ENCODE data around the gene ELL3. TPM values are rescaled to one million over a fixed set of nuclear protein-coding genes. Genes with fewer than 3 reads are reported as not detected.

The ELL3 gene
- total and polyA plus RNA-seq, 12 donors = 1.2 to 66.8 (median 4.4) TPM

- TF ChIP-seq, protein P1, sequence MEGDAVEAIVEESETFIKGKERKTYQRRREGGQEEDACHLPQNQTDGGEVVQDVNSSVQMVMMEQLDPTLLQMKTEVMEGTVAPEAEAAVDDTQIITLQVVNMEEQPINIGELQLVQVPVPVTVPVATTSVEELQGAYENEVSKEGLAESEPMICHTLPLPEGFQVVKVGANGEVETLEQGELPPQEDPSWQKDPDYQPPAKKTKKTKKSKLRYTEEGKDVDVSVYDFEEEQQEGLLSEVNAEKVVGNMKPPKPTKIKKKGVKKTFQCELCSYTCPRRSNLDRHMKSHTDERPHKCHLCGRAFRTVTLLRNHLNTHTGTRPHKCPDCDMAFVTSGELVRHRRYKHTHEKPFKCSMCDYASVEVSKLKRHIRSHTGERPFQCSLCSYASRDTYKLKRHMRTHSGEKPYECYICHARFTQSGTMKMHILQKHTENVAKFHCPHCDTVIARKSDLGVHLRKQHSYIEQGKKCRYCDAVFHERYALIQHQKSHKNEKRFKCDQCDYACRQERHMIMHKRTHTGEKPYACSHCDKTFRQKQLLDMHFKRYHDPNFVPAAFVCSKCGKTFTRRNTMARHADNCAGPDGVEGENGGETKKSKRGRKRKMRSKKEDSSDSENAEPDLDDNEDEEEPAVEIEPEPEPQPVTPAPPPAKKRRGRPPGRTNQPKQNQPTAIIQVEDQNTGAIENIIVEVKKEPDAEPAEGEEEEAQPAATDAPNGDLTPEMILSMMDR (IDR thresholded peaks at IDR 0.05) = no peak
- TF ChIP-seq POLR2A (IDR thresholded peaks at IDR 0.05) = no peak
- H3K4me3 ChIP-seq = no peak overlapping the region
- intact Hi-C loops (cut with DNase I) = no loop called here
- H3K36me3 ChIP-seq (replicated peaks in 1 of 2) = peaks cover 0 to 55% of the 10 kb centered on the region in 2 donors
- no peaks in the 10 kb centered on the region for H3K27me3 ChIP-seq
- H3K27ac ChIP-seq = peak overlapping the region in 1 of 5 donors; percentile 0
- H3K9me3 ChIP-seq (replicated peaks in 1 of 3) = no peaks in the 10 kb centered on the region
- DNase-seq = no peak
- peaks cover 24 to 54% of the 10 kb centered on the region in 2 donors for H3K4me1 ChIP-seq (replicated peaks in 1 of 2)
These were observed 19.2 kb upstream of the ELL3 start for GRCh38 chr15:43795997-43796396.

- TF ChIP-seq POLR2A (IDR thresholded peaks at IDR 0.05) = no peak
- TF ChIP-seq, protein P1 (IDR thresholded peaks at IDR 0.05) = no peak
- intact Hi-C loops (cut with DNase I) = no loop called here
- peak overlapping the region in 3 of 5 donors; percentile 4 to 98 (median 75) for H3K27ac ChIP-seq
- H3K9me3 ChIP-seq (replicated peaks in 1 of 3) = no peaks in the 10 kb centered on the region
- no peaks in the 10 kb centered on the region for H3K27me3 ChIP-seq
- WGBS, 4 donors = 78 to 100% (median 88%) methylated on average over 2 of the region's 2 CpGs
- no peak for DNase-seq
- H3K4me3 ChIP-seq = no peak overlapping the region
- H3K4me1 ChIP-seq (replicated peaks in 1 of 2) = peaks cover 24 to 53% of the 10 kb centered on the region in 2 donors
- peaks cover 0 to 55% of the 10 kb centered on the region in 2 donors for H3K36me3 ChIP-seq (replicated peaks in 1 of 2)
These were observed 18.4 kb upstream of the ELL3 start for GRCh38 chr15:43795197-43795596.

DNA sequence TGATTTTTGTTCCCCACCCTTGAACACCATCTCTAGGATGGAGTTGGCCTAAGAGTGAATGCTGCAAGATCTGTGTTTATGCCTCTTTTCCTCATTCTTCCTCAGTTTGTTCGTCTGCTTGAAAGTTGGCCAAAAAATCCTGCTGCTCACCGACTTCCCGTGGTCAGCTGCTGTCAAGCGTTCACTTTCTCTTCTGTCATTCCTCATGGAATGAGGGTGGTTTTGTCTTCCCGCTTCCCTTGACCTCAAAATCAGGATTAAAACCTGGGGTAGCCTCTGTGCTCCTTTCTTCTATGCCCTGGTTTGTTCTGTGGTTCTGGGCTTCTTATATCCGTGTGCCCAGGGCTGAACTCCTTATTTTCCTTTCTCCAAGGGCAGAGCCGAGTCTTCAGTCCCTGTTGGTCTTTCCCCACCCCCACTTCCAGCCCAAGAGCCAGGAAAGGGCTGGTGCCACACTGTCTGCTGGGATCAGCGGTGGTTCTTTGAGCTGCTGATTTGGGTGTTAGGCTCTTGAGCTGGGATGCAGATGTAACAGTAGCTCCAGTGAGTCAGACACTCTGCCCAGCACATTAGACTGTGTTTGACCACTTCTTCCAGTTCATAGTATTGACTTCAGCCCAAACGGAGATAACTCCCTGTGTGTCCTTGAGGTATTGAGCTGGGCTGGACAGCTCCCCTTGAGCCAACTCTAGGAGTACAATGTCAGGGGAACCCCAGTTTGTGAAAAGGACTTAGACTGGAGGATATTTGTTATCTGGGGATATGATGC is 17.7 kb upstream of the ELL3 start:
- Histone ChIP-seq H3K9me3 (replicated peaks in 1 of 3) (no peaks in the 10 kb centered on the region), H3K4me3 (peak overlapping the region in 1 of 4 donors; percentile 70), H3K27ac (peak overlapping the region in 3 of 5 donors; percentile 89 to 98 (median 96)), H3K27me3 (no peaks in the 10 kb centered on the region), H3K36me3 (replicated peaks in 1 of 2) (peaks cover 0 to 54% of the 10 kb centered on the region in 2 donors), H3K4me1 (replicated peaks in 1 of 2) (peaks cover 20 to 50% of the 10 kb centered on the region in 2 donors)
- peak in 6 of 7 donors; percentile 46 to 70 (median 58) for DNase-seq
- TF ChIP-seq POLR2A (IDR thresholded peaks at IDR 0.05) = peak in 1 of 2 donors; percentile 58
- TF ChIP-seq, protein P1 (IDR thresholded peaks at IDR 0.05) = no peak
- 57 to 65% (median 63%) methylated on average over 9 of the region's 9 CpGs for WGBS, 4 donors
- intact Hi-C loops (cut with DNase I) = no loop called here

DNA sequence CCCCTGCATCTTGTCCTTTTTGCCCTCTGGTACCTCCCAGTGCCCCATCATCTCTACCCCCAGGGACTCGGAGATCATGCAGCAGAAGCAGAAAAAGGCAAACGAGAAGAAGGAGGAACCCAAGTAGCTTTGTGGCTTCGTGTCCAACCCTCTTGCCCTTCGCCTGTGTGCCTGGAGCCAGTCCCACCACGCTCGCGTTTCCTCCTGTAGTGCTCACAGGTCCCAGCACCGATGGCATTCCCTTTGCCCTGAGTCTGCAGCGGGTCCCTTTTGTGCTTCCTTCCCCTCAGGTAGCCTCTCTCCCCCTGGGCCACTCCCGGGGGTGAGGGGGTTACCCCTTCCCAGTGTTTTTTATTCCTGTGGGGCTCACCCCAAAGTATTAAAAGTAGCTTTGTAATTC is 16.9 kb upstream of the ELL3 start:
- H3K36me3 ChIP-seq (replicated peaks in 1 of 2) = peaks cover 0 to 49% of the 10 kb centered on the region in 2 donors
- intact Hi-C loops (cut with DNase I) = no loop called here
- no peaks in the 10 kb centered on the region for H3K27me3 ChIP-seq
- no peaks in the 10 kb centered on the region for H3K9me3 ChIP-seq (replicated peaks in 1 of 3)
- peak overlapping the region in 1 of 4 donors; percentile 70 for H3K4me3 ChIP-seq
- peaks cover 20 to 48% of the 10 kb centered on the region in 2 donors for H3K4me1 ChIP-seq (replicated peaks in 1 of 2)
- 61 to 77% (median 73%) methylated on average over 10 of the region's 10 CpGs for WGBS, 4 donors
- TF ChIP-seq POLR2A (IDR thresholded peaks at IDR 0.05) = no peak
- TF ChIP-seq, protein P1 (IDR thresholded peaks at IDR 0.05) = no peak
- peak overlapping the region; percentile 89 to 98 (median 96) for H3K27ac ChIP-seq
- peak in 1 of 7 donors; percentile 40 for DNase-seq
